HEK293 (cell line): ENCODE data around the gene RRBP1.

Source experiments
- CTCF ChIA-PET: fragments of 350-600 bp; formaldehyde crosslinking; extraction: SDS; loops from one replicate; lab custom pipeline; 2021; ENCODE audit warnings: antibody characterized with exemption; lab: Yijun Ruan, JAX
- POLR2A ChIA-PET: fragments of 300-600 bp; formaldehyde crosslinking; extraction: SDS; loops from one replicate; lab custom pipeline; 2020; ENCODE audit warnings: antibody characterized with exemption, inconsistent platforms; lab: Yijun Ruan, JAX
- H3K27ac ChIP-seq: fragments of 200-500 bp; sonication (Bioruptor generic); 2 replicates; pipeline ENCODE4 v1.5.1; 2014; ENCODE audit warnings: low read depth, low read length, control low read depth, inconsistent platforms; ENCODE audit errors: extremely low read depth
- H3K36me3 ChIP-seq, 2 experiments: fragments of 200-500 bp in 1 of 2; sonication (Bioruptor generic) in 1 of 2; 1 replicate in 1 of 2; 2 replicates in 1 of 2; pipeline ENCODE4 v1.5.1; 2014 to 2017; ENCODE audit warnings: inconsistent platforms in 2 of 2, low read length in 2 of 2; ENCODE audit not compliant: control insufficient read depth in 2 of 2, insufficient read depth in 1 of 2
- H3K4me1 ChIP-seq: fragments of 200-500 bp; sonication (Bioruptor generic); 2 replicates; pipeline ENCODE4 v1.5.1; 2014; ENCODE audit warnings: mild to moderate bottlenecking, low read length, inconsistent platforms; ENCODE audit not compliant: control insufficient read depth, insufficient read depth
- H3K4me3 ChIP-seq: 2 replicates; pipeline ENCODE4 v1.5.1; 2011; ENCODE audit warnings: low read depth, mild to moderate bottlenecking, control low read depth, low read length, moderate library complexity
- H3K9me3 ChIP-seq: fragments of 200-500 bp; sonication (Bioruptor generic); 2 replicates; pipeline ENCODE4 v1.5.1; 2014; ENCODE audit warnings: low read depth, low read length, inconsistent platforms; ENCODE audit not compliant: control insufficient read depth, insufficient read depth
- KLF1 ChIP-seq: fragments of 450-650 bp; formaldehyde crosslinking; IDR thresholded peaks from 2 replicates; pipeline ENCODE4 v1.5.1; 2016; ENCODE audit warnings: missing biosample characterization, missing genetic modification characterization
- RBAK ChIP-seq: fragments of 450-650 bp; formaldehyde crosslinking; IDR thresholded peaks from 2 replicates; pipeline ENCODE4 v1.5.1; 2016; ENCODE audit warnings: missing biosample characterization, missing genetic modification characterization
- SP7 ChIP-seq: fragments of 450-650 bp; formaldehyde crosslinking; IDR thresholded peaks from 2 replicates; pipeline ENCODE4 v1.5.1; 2016; ENCODE audit warnings: missing biosample characterization, missing genetic modification characterization
- ZBTB48 ChIP-seq: fragments of 450-650 bp; formaldehyde crosslinking; IDR thresholded peaks from 2 replicates; pipeline ENCODE4 v1.5.1; 2016; ENCODE audit warnings: missing biosample characterization, missing genetic modification characterization
- ZNF121 ChIP-seq: fragments of 450-650 bp; formaldehyde crosslinking; IDR thresholded peaks from 2 replicates; pipeline ENCODE4 v1.5.1; 2016; ENCODE audit warnings: missing biosample characterization, missing genetic modification characterization
- ZNF146 ChIP-seq: fragments of 450-650 bp; formaldehyde crosslinking; IDR thresholded peaks from 2 replicates; pipeline ENCODE4 v1.5.1; 2016; ENCODE audit warnings: missing biosample characterization, missing genetic modification characterization
- ZNF174 ChIP-seq: fragments of 450-650 bp; formaldehyde crosslinking; IDR thresholded peaks from 2 replicates; pipeline ENCODE4 v1.5.0; 2017; ENCODE audit warnings: missing biosample characterization, mild to moderate bottlenecking, missing genetic modification characterization
- ZNF202 ChIP-seq: fragments of 450-650 bp; formaldehyde crosslinking; IDR thresholded peaks from 2 replicates; pipeline ENCODE4 v1.5.1; 2016; ENCODE audit warnings: missing biosample characterization, missing genetic modification characterization, borderline replicate concordance
- ZNF341 ChIP-seq: fragments of 450-650 bp; formaldehyde crosslinking; IDR thresholded peaks from 2 replicates; pipeline ENCODE4; 2016; ENCODE audit warnings: low read depth, missing biosample characterization, missing genetic modification characterization
- ZNF394 ChIP-seq: fragments of 450-650 bp; formaldehyde crosslinking; IDR thresholded peaks from 2 replicates; pipeline ENCODE4 v1.5.1; 2016; ENCODE audit warnings: missing biosample characterization, missing genetic modification characterization, mild to moderate bottlenecking, moderate library complexity, borderline replicate concordance
- ZNF560 ChIP-seq: fragments of 450-650 bp; formaldehyde crosslinking; IDR thresholded peaks from 2 replicates; pipeline ENCODE4 v1.5.1; 2017; ENCODE audit warnings: missing biosample characterization, missing genetic modification characterization, borderline replicate concordance
- ZNF585B ChIP-seq: fragments of 450-650 bp; formaldehyde crosslinking; IDR thresholded peaks from 2 replicates; pipeline ENCODE4 v1.5.1; 2016; ENCODE audit warnings: missing biosample characterization, missing genetic modification characterization
- ZNF76 ChIP-seq: fragments of 450-650 bp; formaldehyde crosslinking; IDR thresholded peaks from 2 replicates; pipeline ENCODE4; 2016; ENCODE audit warnings: low read depth, missing biosample characterization, missing genetic modification characterization, borderline replicate concordance
- ZSCAN30 ChIP-seq: fragments of 450-650 bp; IDR thresholded peaks from 2 replicates; pipeline ENCODE4 v1.5.1; 2018; ENCODE audit warnings: missing biosample characterization, mild to moderate bottlenecking, missing genetic modification characterization, moderate library complexity
- TF ChIP-seq, protein P1 (sequence below): fragments of 450-650 bp; formaldehyde crosslinking; IDR thresholded peaks from 2 replicates; pipeline ENCODE4 v1.5.1; 2016; ENCODE audit warnings: missing biosample characterization, missing genetic modification characterization
- TF ChIP-seq, protein P2 (sequence below): fragments of 450-650 bp; formaldehyde crosslinking; IDR thresholded peaks from 2 replicates; pipeline ENCODE4 v1.5.1; 2016; ENCODE audit warnings: missing biosample characterization, missing genetic modification characterization, borderline replicate concordance

RRBP1 gene

DNA sequence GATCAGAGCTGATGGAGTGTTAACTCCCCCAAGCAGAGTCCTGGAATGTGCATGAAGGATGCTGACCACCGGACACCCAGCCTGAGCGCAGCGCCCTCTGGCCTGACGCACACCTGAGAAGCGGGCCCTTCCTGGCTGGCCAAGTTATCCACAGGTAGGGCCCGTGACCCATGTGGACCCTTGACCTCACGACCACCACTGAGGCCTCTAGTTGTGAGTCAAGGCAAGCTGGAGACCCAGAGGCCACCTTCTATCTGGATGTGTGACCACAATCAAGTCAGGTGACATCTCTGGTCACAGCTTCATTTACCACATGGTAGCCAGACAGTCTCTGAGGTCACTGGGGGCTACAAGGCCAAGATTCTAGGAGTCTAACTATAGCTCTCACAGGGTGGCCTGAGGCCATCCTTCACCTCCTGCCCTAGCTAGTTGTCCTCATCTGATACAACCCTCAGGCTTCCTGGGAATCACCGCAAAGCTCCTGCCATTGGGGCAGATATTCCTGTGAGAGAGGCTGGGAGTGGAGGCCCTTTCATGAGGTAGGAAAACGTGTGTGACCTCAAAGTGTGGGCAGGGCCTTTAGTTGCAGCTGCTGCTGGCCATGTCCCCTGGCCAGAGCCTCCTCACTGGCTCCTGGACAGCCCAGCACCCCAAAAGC lies 59.1 kb downstream of the RRBP1 start (continued):
- no peak for TF ChIP-seq ZNF202 (tag by site-specific recombination)
- TF ChIP-seq, all 188 proteins: peak for 0

DNA sequence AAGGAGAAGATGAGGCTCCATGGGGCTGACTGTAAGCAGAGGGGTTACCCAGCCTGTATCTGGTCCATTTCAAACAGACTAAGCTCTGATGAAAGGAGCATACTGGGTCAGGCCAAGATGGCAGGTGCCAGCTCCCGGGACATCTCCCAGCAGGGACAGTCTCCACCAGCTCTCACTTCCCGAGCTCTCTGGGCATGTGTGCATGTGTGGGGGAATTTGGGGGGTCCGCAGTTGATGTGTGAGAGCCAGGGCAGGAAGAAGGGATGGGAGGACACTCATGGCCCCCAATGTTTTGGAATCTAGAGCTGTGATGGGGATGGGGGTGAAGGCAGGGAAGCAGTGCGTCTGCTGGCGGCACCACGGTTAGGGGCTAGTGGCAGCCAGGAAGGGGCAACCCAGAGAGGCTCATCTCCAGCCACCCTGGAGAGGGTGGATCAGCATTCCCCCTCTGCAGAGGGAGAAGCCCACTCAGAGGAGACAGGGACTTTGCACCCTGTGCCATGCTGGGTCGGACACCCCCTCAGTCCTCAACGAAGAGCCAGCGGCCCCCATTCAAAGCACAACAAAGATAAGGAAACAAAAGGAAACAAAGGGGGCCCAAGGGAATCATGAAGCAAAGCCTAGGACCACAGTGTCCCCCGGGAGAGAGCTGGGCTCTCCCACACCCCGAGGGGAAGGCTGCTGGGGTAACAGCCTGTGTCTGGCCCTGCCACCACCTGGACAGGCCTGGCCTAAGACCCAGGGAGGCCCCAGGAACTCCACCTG lies 59.8 kb downstream of the RRBP1 start:
- TF ChIP-seq SP7 (tag by site-specific recombination): no peak
- TF ChIP-seq, protein P1, sequence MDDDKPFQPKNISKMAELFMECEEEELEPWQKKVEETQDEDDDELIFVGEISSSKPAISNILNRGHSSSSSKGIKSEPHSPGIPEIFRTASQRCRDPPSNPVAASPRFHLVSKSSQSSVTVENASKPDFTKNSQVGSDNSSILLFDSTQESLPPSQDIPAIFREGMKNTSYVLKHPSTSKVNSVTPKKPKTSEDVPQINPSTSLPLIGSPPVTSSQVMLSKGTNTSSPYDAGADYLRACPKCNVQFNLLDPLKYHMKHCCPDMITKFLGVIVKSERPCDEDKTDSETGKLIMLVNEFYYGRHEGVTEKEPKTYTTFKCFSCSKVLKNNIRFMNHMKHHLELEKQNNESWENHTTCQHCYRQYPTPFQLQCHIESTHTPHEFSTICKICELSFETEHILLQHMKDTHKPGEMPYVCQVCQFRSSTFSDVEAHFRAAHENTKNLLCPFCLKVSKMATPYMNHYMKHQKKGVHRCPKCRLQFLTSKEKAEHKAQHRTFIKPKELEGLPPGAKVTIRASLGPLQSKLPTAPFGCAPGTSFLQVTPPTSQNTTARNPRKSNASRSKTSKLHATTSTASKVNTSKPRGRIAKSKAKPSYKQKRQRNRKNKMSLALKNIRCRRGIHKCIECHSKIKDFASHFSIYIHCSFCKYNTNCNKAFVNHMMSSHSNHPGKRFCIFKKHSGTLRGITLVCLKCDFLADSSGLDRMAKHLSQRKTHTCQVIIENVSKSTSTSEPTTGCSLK: no peak
- no peak for TF ChIP-seq ZNF341 (tag by site-specific recombination)
- TF ChIP-seq ZNF394 (tag by site-specific recombination): no peak
- TF ChIP-seq, protein P2, sequence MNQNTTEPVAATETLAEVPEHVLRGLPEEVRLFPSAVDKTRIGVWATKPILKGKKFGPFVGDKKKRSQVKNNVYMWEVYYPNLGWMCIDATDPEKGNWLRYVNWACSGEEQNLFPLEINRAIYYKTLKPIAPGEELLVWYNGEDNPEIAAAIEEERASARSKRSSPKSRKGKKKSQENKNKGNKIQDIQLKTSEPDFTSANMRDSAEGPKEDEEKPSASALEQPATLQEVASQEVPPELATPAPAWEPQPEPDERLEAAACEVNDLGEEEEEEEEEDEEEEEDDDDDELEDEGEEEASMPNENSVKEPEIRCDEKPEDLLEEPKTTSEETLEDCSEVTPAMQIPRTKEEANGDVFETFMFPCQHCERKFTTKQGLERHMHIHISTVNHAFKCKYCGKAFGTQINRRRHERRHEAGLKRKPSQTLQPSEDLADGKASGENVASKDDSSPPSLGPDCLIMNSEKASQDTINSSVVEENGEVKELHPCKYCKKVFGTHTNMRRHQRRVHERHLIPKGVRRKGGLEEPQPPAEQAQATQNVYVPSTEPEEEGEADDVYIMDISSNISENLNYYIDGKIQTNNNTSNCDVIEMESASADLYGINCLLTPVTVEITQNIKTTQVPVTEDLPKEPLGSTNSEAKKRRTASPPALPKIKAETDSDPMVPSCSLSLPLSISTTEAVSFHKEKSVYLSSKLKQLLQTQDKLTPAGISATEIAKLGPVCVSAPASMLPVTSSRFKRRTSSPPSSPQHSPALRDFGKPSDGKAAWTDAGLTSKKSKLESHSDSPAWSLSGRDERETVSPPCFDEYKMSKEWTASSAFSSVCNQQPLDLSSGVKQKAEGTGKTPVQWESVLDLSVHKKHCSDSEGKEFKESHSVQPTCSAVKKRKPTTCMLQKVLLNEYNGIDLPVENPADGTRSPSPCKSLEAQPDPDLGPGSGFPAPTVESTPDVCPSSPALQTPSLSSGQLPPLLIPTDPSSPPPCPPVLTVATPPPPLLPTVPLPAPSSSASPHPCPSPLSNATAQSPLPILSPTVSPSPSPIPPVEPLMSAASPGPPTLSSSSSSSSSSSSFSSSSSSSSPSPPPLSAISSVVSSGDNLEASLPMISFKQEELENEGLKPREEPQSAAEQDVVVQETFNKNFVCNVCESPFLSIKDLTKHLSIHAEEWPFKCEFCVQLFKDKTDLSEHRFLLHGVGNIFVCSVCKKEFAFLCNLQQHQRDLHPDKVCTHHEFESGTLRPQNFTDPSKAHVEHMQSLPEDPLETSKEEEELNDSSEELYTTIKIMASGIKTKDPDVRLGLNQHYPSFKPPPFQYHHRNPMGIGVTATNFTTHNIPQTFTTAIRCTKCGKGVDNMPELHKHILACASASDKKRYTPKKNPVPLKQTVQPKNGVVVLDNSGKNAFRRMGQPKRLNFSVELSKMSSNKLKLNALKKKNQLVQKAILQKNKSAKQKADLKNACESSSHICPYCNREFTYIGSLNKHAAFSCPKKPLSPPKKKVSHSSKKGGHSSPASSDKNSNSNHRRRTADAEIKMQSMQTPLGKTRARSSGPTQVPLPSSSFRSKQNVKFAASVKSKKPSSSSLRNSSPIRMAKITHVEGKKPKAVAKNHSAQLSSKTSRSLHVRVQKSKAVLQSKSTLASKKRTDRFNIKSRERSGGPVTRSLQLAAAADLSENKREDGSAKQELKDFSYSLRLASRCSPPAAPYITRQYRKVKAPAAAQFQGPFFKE: no peak
- no peak for TF ChIP-seq ZNF146 (tag by site-specific recombination)
- TF ChIP-seq ZSCAN30: no peak
- TF ChIP-seq KLF1 (tag by site-specific recombination): no peak
- no peak for TF ChIP-seq ZNF560
- TF ChIP-seq RBAK (tag by site-specific recombination): no peak
- no peak for TF ChIP-seq ZNF121 (tag by site-specific recombination)
- no peak for TF ChIP-seq ZNF76
- no peak for TF ChIP-seq ZNF585B (tag by site-specific recombination)
- TF ChIP-seq ZNF174 (tag by site-specific recombination): no peak
- no peak for TF ChIP-seq ZBTB48 (tag by site-specific recombination)
- no peaks in the 10 kb centered on the region for H3K9me3 ChIP-seq
- POLR2A ChIA-PET: no interaction called here
- no peak overlapping the region for H3K27ac ChIP-seq
- CTCF ChIA-PET: interaction anchor here (1.1 to 1.8 kb wide), 3 partner anchors 12 to 315 kb away, joined by 3 to 5 read pairs (median 3); no protein-coding TSS in a partner anchor
- no peak overlapping the region for H3K4me3 ChIP-seq
- peaks cover 3 to 92% of the 10 kb centered on the region in 2 experiments; a peak in 2 of 3 replicates for H3K36me3 ChIP-seq
- no peaks in the 10 kb centered on the region for H3K4me1 ChIP-seq
